Stimulated activated CD8-positive, alpha-beta memory T cell treated with anti-CD3 and anti-CD28 coated beads, Interleukin-12 subunit alpha, Interleukin-12 subunit beta, amount 100 ng/mL, for 4 hours (primary cell): ENCODE measurements around the gene TACC2.

Experiments used
- DNase-seq: peaks from one replicate; pipeline ENCODE4 v3.0.0-alpha.2; 2020; ENCODE audit warnings: low read depth

Gene TACC2

GRCh38 chr10:122144199-122144598 is 155.2 kb downstream of the TACC2 start:
- DNase-seq: no peak

DNA sequence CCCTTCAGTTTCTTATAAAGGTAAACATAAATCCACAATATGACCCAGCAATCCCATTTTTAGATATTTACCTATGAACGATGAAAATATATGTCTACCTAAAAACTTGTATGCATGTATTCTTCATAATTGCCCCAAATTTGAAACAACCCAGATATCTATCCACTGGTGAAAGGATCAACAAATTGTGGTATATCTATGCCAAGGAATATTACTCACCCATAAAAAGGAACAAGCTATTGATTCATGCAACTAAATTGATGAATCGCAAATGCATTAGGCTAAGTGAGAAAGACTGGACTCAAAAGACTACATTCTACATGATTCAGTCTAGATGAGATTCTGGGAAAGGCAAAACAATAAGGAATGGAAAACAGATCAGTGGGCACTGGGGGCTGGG is 156.2 kb downstream of the TACC2 start:
- no peak for DNase-seq

DNA sequence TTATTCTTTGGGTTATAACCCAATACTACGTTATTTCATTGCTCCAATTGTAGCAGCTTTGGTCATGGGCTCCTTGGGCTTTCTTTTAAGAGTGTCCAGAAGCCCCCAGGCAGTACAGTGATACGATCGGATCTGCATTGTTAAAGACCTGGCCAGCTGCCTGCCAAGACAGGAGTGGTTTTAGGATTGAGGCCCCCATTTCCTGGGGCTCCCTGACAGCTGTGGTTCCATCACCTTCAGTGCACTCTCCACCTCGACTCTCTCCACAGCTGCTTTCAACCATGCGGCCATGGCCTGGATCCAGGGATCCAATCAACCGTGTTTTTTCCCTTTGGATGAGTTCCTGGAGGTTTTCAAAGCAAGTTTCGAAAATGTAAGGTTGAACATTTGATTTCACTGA is 158.7 kb downstream of the TACC2 start:
- no peak for DNase-seq

- DNase-seq: no peak
Observed at GRCh38 chr10:122148876-122149560, 160.1 kb downstream of the TACC2 start.

GRCh38 chr10:122149561-122150505 is 160.9 kb downstream of the TACC2 start:
- DNase-seq: no peak

GRCh38 chr10:122151121-122151694 is 162.2 kb downstream of the TACC2 start:
- DNase-seq: no peak

DNA sequence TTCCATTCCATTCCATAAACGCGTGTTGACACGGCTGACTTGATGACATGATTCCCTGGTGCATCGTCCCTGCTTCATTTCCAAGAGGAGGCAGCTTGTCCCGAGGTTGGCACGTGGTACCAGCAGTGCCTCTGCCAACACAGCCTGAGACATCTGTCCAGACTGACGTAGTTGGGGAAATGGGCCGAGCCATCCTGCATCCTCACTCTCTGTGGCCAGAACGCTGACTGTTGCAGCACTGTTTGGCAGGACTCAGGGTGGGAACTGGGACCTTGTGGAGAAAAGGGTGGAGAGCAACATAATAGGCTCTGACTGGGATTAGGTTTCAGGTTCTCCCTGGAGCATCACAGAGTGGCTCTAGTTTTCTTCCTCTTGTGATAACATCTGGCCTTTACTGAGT is 163.6 kb downstream of the TACC2 start:
- DNase-seq: no peak

DNA sequence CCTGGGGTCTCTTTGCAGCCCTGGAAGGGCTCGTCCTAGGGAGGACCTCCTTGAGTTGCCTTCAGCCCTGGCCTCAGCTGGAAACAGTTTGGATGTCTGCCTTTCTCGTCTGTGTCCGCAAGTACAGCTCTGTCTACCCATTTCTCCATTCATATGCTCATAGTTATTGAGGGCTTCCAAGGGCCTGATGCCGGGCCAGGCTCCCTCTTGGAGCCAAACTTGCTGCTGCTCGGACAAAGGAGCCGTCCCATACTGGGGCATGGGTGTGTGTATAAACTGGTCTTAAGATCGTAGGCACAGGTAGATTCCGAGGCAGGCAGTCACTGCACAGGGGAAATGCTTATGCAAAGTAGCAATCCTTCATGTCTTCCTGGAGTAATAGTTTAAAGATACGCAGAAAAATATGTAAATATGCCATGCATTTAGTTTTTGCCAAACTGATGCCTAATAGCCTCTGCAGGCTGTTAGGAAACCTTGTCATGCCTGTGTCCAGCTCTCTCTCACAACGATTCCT is 165.1 kb downstream of the TACC2 start:
- no peak for DNase-seq

GRCh38 chr10:122154545-122155366 is 165.8 kb downstream of the TACC2 start:
- no peak for DNase-seq

DNA sequence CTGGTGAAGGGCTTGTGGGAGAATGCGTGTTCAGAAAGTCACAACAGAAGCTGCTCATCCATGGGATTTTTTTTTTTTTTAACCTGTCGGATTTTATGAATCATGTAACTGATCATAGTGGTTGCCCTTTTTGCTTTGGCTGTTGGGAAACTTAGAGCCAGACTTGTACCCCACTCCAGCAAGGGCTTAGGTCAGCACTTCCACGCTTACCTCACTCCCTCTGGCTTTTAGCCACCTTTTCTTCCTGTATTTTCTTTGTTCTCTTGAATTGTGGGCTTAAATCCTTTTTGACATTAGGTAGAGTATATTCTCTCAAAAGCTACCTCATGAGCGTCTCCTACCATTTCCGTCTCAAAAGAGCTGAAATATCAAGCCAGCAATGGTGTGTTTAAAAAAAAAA is 168.5 kb downstream of the TACC2 start:
- DNase-seq: no peak

DNA sequence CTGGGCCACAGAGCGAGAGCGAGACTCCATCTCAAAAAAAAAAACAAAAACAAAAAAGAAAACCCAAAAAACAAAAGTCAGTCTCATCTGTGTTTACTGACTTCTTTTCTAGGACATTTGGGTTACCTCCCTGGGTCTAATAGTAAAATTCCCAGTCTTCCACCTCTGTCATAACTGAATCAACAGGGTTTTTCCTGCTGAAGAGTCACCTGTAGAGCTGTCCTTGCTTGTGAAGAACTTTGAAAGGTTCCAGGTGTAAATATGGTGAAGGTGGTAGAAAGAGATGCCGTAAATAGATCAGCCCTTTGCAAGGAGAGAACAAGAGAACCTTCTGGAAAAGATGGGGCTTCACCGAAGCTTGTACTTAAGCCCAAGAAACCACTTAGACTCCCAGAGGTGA is 169.4 kb downstream of the TACC2 start:
- no peak for DNase-seq

- DNase-seq: no peak
Observed at GRCh38 chr10:122159141-122159970, 170.4 kb downstream of the TACC2 start.

DNA sequence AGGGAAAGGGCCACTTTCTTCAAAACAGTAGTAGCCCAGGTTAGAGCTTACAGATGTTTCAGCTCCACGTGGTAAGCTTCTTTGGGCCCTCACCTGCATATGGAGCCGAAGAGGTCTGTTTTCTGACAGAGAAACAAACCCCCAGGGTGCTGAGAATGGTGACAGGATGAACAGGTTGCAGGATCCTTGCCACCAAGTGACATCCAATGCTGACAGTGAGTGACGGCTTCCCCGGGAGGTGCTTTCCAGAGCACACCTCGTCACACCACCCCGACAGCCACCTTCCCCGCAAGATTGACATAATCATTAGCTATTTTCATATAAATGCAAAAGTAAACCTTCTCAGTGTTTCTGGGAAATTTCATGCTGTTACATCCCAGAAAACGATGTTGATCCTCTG is 172.8 kb downstream of the TACC2 start:
- no peak for DNase-seq

GRCh38 chr10:122162671-122163173 is 173.8 kb downstream of the TACC2 start:
- DNase-seq: no peak

GRCh38 chr10:122163174-122164022 is 174.4 kb downstream of the TACC2 start:
- DNase-seq: no peak

DNA sequence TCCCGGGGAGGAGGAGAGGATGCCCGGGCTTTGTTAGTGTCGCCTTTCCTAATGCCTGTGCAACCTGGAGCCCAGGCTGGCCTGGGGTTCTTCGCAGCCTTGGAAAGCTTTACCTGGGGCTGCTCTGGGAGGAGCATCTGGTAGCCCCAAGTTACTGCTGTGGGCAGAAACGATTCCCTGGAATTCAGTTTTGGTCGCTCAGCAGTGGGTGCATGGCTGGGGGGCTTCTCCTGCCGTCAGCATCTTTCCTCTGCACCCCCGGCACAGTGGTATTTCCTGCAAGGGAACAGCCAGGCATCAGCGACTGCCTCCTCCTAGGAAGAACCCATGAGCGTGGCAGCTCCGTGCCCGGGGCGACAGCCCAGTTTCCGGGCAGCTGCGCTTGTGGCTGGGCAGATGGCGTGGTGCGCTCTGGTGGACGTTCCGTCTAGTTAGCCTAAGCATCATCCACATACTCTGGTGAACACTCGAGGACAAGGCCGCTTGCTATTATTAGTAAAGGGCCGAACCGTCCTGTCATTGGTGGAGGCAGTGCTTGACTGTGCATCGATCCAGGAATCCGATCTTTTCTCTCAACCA is 175.1 kb downstream of the TACC2 start:
- no peak for DNase-seq

- no peak for DNase-seq
Observed at GRCh38 chr10:122164815-122165483, 176.0 kb downstream of the TACC2 start.

- no peak for DNase-seq
Observed at GRCh38 chr10:122165484-122166276, 176.7 kb downstream of the TACC2 start.
